Uterus (tissue), 2 donors: ENCODE data around the gene SIPA1L3.

ENCODE experiments used
- POLR2A ChIP-seq, 2 donors: fragments of 450-650 bp; IDR thresholded peaks; one replicate each; pipeline ENCODE4 v1.6.1; 2016; ENCODE audit warnings: antibody characterized with exemption in 2 of 2, mild to moderate bottlenecking in 1 of 2, moderate library complexity in 1 of 2
- TF ChIP-seq, protein P1 (sequence below), 4 experiments: fragments of 200-600 bp in 2 of 4; fragments of 450-650 bp in 2 of 4; sonication (generic) in 2 of 4; IDR thresholded peaks; one replicate each; pipeline ENCODE4 v1.5.1; 2016 to 2019; ENCODE audit warnings: antibody characterized with exemption in 4 of 4, mild to moderate bottlenecking in 2 of 4, moderate library complexity in 1 of 4

DNA sequence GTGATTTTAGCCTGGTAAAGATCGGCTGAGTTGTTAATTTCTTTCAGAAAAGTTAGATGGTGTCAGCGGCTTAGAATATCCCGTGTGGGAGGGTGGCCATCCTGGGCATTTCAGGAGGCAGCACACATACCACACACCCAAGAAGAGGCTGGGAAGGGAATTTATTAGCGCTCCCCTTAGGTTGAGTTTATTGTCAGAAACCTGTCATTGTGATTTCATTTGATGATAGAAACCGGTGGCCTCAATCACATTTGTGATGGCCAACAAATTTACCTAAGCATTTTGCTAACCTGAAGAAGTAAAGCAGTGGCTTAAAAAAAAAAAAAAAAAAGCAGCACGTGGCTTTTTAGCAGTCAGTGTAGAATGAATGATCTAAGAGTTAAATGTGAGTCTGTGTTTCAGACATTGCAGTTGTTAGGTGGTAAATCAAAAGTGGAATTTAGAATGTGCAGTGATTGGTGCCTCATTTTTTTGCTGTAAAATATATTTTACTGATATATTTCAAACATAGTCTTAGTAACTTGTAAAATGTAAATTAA is 2.7 kb downstream of the SIPA1L3 start:
- TF ChIP-seq, protein P1, sequence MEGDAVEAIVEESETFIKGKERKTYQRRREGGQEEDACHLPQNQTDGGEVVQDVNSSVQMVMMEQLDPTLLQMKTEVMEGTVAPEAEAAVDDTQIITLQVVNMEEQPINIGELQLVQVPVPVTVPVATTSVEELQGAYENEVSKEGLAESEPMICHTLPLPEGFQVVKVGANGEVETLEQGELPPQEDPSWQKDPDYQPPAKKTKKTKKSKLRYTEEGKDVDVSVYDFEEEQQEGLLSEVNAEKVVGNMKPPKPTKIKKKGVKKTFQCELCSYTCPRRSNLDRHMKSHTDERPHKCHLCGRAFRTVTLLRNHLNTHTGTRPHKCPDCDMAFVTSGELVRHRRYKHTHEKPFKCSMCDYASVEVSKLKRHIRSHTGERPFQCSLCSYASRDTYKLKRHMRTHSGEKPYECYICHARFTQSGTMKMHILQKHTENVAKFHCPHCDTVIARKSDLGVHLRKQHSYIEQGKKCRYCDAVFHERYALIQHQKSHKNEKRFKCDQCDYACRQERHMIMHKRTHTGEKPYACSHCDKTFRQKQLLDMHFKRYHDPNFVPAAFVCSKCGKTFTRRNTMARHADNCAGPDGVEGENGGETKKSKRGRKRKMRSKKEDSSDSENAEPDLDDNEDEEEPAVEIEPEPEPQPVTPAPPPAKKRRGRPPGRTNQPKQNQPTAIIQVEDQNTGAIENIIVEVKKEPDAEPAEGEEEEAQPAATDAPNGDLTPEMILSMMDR (IDR thresholded peaks at IDR 0.05): no peak
- TF ChIP-seq POLR2A (IDR thresholded peaks at IDR 0.05): no peak
